ENCODE data around the gene SOX6. TPM values are rescaled to one million over a fixed set of nuclear protein-coding genes. Genes with fewer than 3 reads are reported as not detected.

Gene SOX6
- total RNA-seq, 1 donor from 2014 or later: 7.6 TPM

DNA sequence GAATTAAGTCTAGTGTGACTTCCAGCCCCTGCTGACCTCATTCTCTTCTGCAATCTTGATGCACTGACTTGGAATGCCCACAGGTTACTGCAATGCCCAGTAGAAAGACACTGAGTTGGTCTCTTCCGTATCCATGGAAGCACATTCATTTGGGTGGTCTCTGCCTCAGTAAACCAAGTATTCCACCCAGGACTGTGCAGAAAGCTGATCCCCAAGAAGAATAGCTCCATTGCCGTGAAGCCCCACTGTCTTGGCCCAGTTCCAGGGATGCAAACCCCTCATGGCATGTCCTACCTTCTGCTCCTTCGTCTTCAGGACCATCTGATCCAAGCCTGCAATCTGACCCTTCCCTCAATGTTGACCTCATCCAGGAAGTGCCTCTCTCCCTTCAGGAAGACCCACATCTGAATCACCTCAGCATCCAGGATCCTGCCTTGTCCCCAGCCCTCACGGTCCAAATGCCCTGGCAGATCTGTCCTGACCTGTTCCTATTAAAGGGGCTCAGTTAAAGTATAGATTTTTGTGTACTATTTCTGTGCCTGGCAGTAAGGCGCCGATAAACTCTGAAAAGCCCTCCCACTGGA, 425.8 kb downstream of the SOX6 start:
- no peak overlapping the region for H3K27ac ChIP-seq
- Mint-ChIP-seq H3K9me3 (peaks cover 17% of the 10 kb centered on the region), H3K4me1 (no peaks in the 10 kb centered on the region), H3K27me3 (ENCODE audit: insufficient read depth, low read depth) (peaks cover 2% of the 10 kb centered on the region), H3K4me3 (no peak overlapping the region), H3K27ac (peak overlapping the region; percentile 26), H3K36me3 (no peaks in the 10 kb centered on the region)
- H3K36me3 ChIP-seq: peaks cover 7% of the 10 kb centered on the region
- H3K9ac ChIP-seq: no peak overlapping the region
- H2AFZ ChIP-seq (replicated peaks): no peak overlapping the region
- H4K20me1 ChIP-seq (ENCODE audit: low read depth): no peaks in the 10 kb centered on the region
- TF ChIP-seq EZH2phosphoT487 (IDR thresholded peaks at IDR 0.05) (no peak), EZH2 (IDR thresholded peaks at IDR 0.05) (no peak)
- TF ChIP-seq, protein P1, sequence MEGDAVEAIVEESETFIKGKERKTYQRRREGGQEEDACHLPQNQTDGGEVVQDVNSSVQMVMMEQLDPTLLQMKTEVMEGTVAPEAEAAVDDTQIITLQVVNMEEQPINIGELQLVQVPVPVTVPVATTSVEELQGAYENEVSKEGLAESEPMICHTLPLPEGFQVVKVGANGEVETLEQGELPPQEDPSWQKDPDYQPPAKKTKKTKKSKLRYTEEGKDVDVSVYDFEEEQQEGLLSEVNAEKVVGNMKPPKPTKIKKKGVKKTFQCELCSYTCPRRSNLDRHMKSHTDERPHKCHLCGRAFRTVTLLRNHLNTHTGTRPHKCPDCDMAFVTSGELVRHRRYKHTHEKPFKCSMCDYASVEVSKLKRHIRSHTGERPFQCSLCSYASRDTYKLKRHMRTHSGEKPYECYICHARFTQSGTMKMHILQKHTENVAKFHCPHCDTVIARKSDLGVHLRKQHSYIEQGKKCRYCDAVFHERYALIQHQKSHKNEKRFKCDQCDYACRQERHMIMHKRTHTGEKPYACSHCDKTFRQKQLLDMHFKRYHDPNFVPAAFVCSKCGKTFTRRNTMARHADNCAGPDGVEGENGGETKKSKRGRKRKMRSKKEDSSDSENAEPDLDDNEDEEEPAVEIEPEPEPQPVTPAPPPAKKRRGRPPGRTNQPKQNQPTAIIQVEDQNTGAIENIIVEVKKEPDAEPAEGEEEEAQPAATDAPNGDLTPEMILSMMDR (IDR thresholded peaks at IDR 0.05): no peak
- no peaks in the 10 kb centered on the region for H3K4me1 ChIP-seq
- no peaks in the 10 kb centered on the region for H3F3A ChIP-seq (ENCODE audit: low read depth)
- H3K27me3 ChIP-seq: no peaks in the 10 kb centered on the region
- no peaks in the 10 kb centered on the region for H3K79me2 ChIP-seq (ENCODE audit: low read depth)
- H3K4me2 ChIP-seq: no peak overlapping the region
- H3K9me3 ChIP-seq (ENCODE audit: low read depth): peaks cover 5% of the 10 kb centered on the region
- DNase-seq (ENCODE audit: low spot score): no peak
- no peak overlapping the region for H3K4me3 ChIP-seq

DNA sequence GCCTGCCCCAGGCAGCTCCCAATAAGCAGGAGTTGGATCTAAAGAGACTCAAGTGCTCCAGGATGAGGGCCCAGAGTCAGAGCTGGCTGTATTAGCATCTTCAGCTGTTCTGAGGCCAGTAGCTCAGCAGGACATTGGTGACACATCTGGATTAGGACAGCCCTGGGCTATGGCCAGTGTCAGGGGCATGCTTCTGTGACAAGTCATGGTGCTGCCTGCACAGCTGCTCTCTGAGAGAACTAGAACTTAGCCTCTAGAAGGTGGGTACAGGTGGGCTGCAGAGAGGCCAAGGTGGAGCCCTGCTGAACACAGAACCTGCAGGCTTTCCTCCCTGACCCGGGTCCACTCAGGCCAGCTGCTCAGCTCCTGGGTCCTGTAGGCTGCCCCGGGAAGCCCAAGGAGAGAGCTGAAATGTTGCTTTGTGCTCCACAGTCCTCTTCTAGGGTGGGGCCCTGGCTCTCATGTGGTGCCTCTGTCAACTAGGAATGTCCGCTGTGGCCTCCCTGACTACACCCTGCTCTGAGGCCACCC, 426.9 kb downstream of the SOX6 start:
- TF ChIP-seq EZH2phosphoT487 (IDR thresholded peaks at IDR 0.05) (no peak), EZH2 (IDR thresholded peaks at IDR 0.05) (no peak)
- TF ChIP-seq, protein P1 (IDR thresholded peaks at IDR 0.05): no peak
- peaks cover 17% of the 10 kb centered on the region for H3K9me3 Mint-ChIP-seq
- H3F3A ChIP-seq (ENCODE audit: low read depth): no peaks in the 10 kb centered on the region
- peaks cover 5% of the 10 kb centered on the region for H3K9me3 ChIP-seq (ENCODE audit: low read depth)
- no peak for DNase-seq (ENCODE audit: low spot score)
- no peak overlapping the region for H2AFZ ChIP-seq (replicated peaks)
- no peaks in the 10 kb centered on the region for H3K36me3 Mint-ChIP-seq
- no peaks in the 10 kb centered on the region for H3K4me1 ChIP-seq
- H3K27ac ChIP-seq: no peak overlapping the region
- H3K36me3 ChIP-seq: peaks cover 7% of the 10 kb centered on the region
- no peaks in the 10 kb centered on the region for H4K20me1 ChIP-seq (ENCODE audit: low read depth)
- H3K27ac Mint-ChIP-seq: no peak overlapping the region
- peaks cover 3% of the 10 kb centered on the region for H3K4me1 Mint-ChIP-seq
- H3K4me2 ChIP-seq: no peak overlapping the region
- H3K4me3 Mint-ChIP-seq: no peak overlapping the region
- H3K27me3 Mint-ChIP-seq (ENCODE audit: insufficient read depth, low read depth): peaks cover 4% of the 10 kb centered on the region
- H3K4me3 ChIP-seq: no peak overlapping the region
- H3K27me3 ChIP-seq: no peaks in the 10 kb centered on the region
- no peaks in the 10 kb centered on the region for H3K79me2 ChIP-seq (ENCODE audit: low read depth)
- H3K9ac ChIP-seq: no peak overlapping the region

DNA sequence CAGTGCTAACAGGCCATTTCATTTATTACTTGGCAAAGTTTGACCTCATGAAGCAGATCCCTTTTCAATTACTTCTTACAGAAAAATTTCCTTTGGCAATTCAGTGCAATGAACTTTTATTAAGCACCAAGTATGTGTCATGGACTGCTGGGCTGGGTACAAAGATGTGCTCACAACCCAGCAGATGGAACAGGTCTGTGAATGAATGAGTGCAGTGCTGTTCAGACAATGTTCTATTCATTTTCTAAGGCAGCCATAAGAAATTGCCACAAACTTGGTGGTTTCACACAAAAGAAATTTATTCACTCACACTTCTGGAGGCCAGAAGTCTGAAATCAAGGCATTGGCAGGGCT, 428.5 kb downstream of the SOX6 start:
- Mint-ChIP-seq H3K36me3 (no peaks in the 10 kb centered on the region), H3K4me1 (peaks cover 10% of the 10 kb centered on the region), H3K27me3 (ENCODE audit: insufficient read depth, low read depth) (peaks cover 4% of the 10 kb centered on the region), H3K9me3 (peaks cover 17% of the 10 kb centered on the region), H3K4me3 (no peak overlapping the region), H3K27ac (no peak overlapping the region)
- no peak overlapping the region for H3K27ac ChIP-seq
- H3K4me2 ChIP-seq: no peak overlapping the region
- H3K4me3 ChIP-seq: no peak overlapping the region
- no peaks in the 10 kb centered on the region for H4K20me1 ChIP-seq (ENCODE audit: low read depth)
- H3K9me3 ChIP-seq (ENCODE audit: low read depth): peaks cover 5% of the 10 kb centered on the region
- no peak overlapping the region for H3K9ac ChIP-seq
- no peaks in the 10 kb centered on the region for H3K27me3 ChIP-seq
- H2AFZ ChIP-seq (replicated peaks): no peak overlapping the region
- TF ChIP-seq EZH2 (IDR thresholded peaks at IDR 0.05): no peak
- DNase-seq (ENCODE audit: low spot score): no peak
- peaks cover 7% of the 10 kb centered on the region for H3K36me3 ChIP-seq
- H3K4me1 ChIP-seq: no peaks in the 10 kb centered on the region
- no peaks in the 10 kb centered on the region for H3F3A ChIP-seq (ENCODE audit: low read depth)
- H3K79me2 ChIP-seq (ENCODE audit: low read depth): no peaks in the 10 kb centered on the region

DNA sequence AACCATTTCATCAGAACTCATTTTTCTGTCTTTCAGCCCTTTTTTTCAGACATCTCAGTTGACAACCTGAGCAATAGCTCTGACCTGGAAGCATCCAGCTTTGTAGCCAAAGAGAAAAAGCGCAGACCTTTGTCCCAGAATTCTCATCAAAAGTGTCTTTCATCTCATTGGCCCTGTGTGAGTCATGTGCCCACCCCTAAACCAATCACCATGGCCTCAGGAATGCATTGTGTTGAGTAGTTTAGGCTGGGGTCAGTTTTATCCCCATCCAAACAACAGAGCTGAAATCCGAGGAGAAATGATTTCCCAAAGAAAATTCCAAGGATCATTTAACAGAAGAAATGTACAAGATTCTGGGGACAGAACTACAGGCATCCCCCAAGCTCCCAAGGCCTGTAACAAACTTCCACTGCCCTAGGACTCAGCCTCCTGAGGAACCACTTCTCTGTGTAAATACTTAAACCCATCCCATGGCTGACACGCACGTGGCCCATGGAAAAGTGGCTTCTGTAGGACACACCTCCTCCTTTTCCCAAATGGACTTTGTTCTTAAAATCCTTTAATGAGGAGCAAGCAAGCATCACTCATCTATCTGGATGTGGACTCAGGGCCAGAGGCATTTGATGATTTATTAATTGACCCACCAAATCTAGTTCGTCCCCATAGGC, 429.0 kb downstream of the SOX6 start:
- Histone ChIP-seq H3K9me3 (ENCODE audit: low read depth) (peaks cover 5% of the 10 kb centered on the region), H3K27me3 (no peaks in the 10 kb centered on the region), H3K79me2 (ENCODE audit: low read depth) (no peaks in the 10 kb centered on the region), H3F3A (ENCODE audit: low read depth) (no peaks in the 10 kb centered on the region), H3K4me3 (no peak overlapping the region), H3K27ac (no peak overlapping the region), H2AFZ (replicated peaks) (no peak overlapping the region), H4K20me1 (ENCODE audit: low read depth) (no peaks in the 10 kb centered on the region), H3K9ac (no peak overlapping the region), H3K4me2 (no peak overlapping the region), H3K4me1 (no peaks in the 10 kb centered on the region), H3K36me3 (peaks cover 7% of the 10 kb centered on the region)
- no peak for TF ChIP-seq EZH2phosphoT487 (IDR thresholded peaks at IDR 0.05)
- TF ChIP-seq EZH2 (IDR thresholded peaks at IDR 0.05): no peak
- TF ChIP-seq, protein P1 (IDR thresholded peaks at IDR 0.05): no peak
- Mint-ChIP-seq H3K27ac (no peak overlapping the region), H3K9me3 (peaks cover 17% of the 10 kb centered on the region), H3K4me1 (peaks cover 10% of the 10 kb centered on the region), H3K27me3 (ENCODE audit: insufficient read depth, low read depth) (peaks cover 4% of the 10 kb centered on the region), H3K36me3 (no peaks in the 10 kb centered on the region), H3K4me3 (no peak overlapping the region)
- no peak for DNase-seq (ENCODE audit: low spot score)
